GM21515 (cell line): Measurements from ENCODE around the gene CDKL1.
"Not testable (repeated sequence)": the region's sequence is repeated elsewhere in the genome, so short reads cannot be mapped to it uniquely, and the experiment has no call there.

Experiments used
- ATAC-seq: cut with Tn5 transposase; IDR thresholded peaks from one replicate; pipeline ENCODE4 v1.9.1; 2021; ENCODE audit not compliant: unreplicated experiment

Gene CDKL1

GRCh38 chr14:50359631-50360030 is 37.0 kb downstream of the CDKL1 start:
- ATAC-seq = no peak

GRCh38 chr14:50357753-50358395 is 38.8 kb downstream of the CDKL1 start:
- no peak for ATAC-seq

GRCh38 chr14:50357124-50357523 is 39.6 kb downstream of the CDKL1 start:
- no peak for ATAC-seq

GRCh38 chr14:50356283-50356682 is 40.4 kb downstream of the CDKL1 start:
- not testable (repeated sequence) for ATAC-seq

GRCh38 chr14:50355692-50356091 is 41.0 kb downstream of the CDKL1 start:
- no peak for ATAC-seq

- ATAC-seq = no peak
Observed at GRCh38 chr14:50354527-50354926, 42.2 kb downstream of the CDKL1 start.

GRCh38 chr14:50353126-50353525 is 43.6 kb downstream of the CDKL1 start:
- no peak for ATAC-seq

GRCh38 chr14:50352584-50352983 is 44.1 kb downstream of the CDKL1 start:
- no peak for ATAC-seq

- ATAC-seq = no peak
Observed at GRCh38 chr14:50350975-50351374, 45.7 kb downstream of the CDKL1 start.

- ATAC-seq = no peak
Observed at GRCh38 chr14:50348933-50349332, 47.7 kb downstream of the CDKL1 start.

GRCh38 chr14:50347521-50347920 is 49.2 kb downstream of the CDKL1 start:
- ATAC-seq = no peak

GRCh38 chr14:50345846-50346422 is 50.7 kb downstream of the CDKL1 start:
- no peak for ATAC-seq

GRCh38 chr14:50344876-50345563 is 51.7 kb downstream of the CDKL1 start:
- ATAC-seq = no peak

- peak; percentile 82 for ATAC-seq
Observed at GRCh38 chr14:50344116-50344775, 52.4 kb downstream of the CDKL1 start.

GRCh38 chr14:50343434-50343833 is 53.2 kb downstream of the CDKL1 start:
- ATAC-seq = no peak

- ATAC-seq = no peak
Observed at GRCh38 chr14:50342221-50343078, 54.2 kb downstream of the CDKL1 start.

GRCh38 chr14:50340963-50341362 is 55.7 kb downstream of the CDKL1 start:
- ATAC-seq = no peak

GRCh38 chr14:50340045-50340444 is 56.6 kb downstream of the CDKL1 start:
- no peak for ATAC-seq

GRCh38 chr14:50339178-50339804 is 57.4 kb downstream of the CDKL1 start:
- ATAC-seq = no peak

GRCh38 chr14:50338587-50338986 is 58.1 kb downstream of the CDKL1 start:
- ATAC-seq = no peak
